SK-N-SH (cell line): ENCODE results near the gene SLC8A1. TPM values are rescaled to one million over a fixed set of nuclear protein-coding genes. Genes with fewer than 3 reads are reported as not detected.

Source experiments
- CTCF ChIA-PET: fragments of 300-600, 350-600 bp; formaldehyde crosslinking; extraction: SDS; loops from one replicate; lab custom pipeline; 2021; lab: Yijun Ruan, JAX
- POLR2A ChIA-PET: fragments of 350-600 bp; sonication (Branson Sonifier 250); formaldehyde crosslinking; extraction: SDS; loops from one replicate; lab custom pipeline; 2020; ENCODE audit warnings: antibody characterized with exemption, inconsistent platforms; lab: Yijun Ruan, JAX
- DNase-seq: peaks from one replicate; pipeline ENCODE4 v3.0.0; 2012
- H2AFZ ChIP-seq: fragments of 200-600 bp; sonication (generic); 2 replicates; pipeline ENCODE4 v1.8.1; 2016; ENCODE audit warnings: antibody characterized with exemption, mild to moderate bottlenecking, low read depth
- H3F3A ChIP-seq: fragments of 200-600 bp; sonication (generic); replicated peaks from 2 replicates; pipeline ENCODE3; 2016; ENCODE audit warnings: antibody characterized with exemption, mild to moderate bottlenecking; ENCODE audit not compliant: insufficient read depth
- H3K27ac ChIP-seq, 2 experiments: fragments of 200-500 bp in 1 of 2; fragments of 200-600 bp in 1 of 2; sonication (Bioruptor generic) in 1 of 2; sonication (generic), shearing (Covaris generic) in 1 of 2; 2 replicates each; pipeline versions ENCODE4 v1.5.1 to v1.6.1; 2014 to 2016; ENCODE audit warnings: low read depth in 2 of 2, inconsistent platforms in 1 of 2, low read length in 1 of 2, mild to moderate bottlenecking in 1 of 2, mixed read lengths in 1 of 2
- H3K27me3 ChIP-seq: fragments of 200-600 bp; sonication (generic), shearing (Covaris generic); 2 replicates; pipeline ENCODE4 v1.6.1; 2016; ENCODE audit warnings: mixed run types; ENCODE audit not compliant: insufficient read depth
- H3K36me3 ChIP-seq, 2 experiments: fragments of 200-500 bp in 1 of 2; fragments of 200-600 bp in 1 of 2; sonication (Bioruptor generic) in 1 of 2; sonication (generic) in 1 of 2; replicated peaks in 1 of 2; 2 replicates each; pipeline versions ENCODE3 to v1.5.1; 2014 to 2016; ENCODE audit warnings: low read length in 1 of 2, mild to moderate bottlenecking in 1 of 2; ENCODE audit not compliant: insufficient read depth in 2 of 2, control insufficient read depth in 1 of 2
- H3K4me1 ChIP-seq, 2 experiments: fragments of 200-500 bp in 1 of 2; fragments of 200-600 bp in 1 of 2; sonication (Bioruptor generic) in 1 of 2; sonication (generic), shearing (Covaris generic) in 1 of 2; 2 replicates each; pipeline versions ENCODE4 v1.5.1 to v1.6.1; 2014 to 2016; ENCODE audit warnings: low read depth in 1 of 2, low read length in 1 of 2, mixed run types in 1 of 2; ENCODE audit not compliant: insufficient read depth in 2 of 2, control insufficient read depth in 1 of 2
- H3K4me2 ChIP-seq: fragments of 200-600 bp; sonication (generic), shearing (Covaris generic); 2 replicates; pipeline ENCODE4 v1.6.1; 2017; ENCODE audit warnings: mixed run types
- H3K4me3 ChIP-seq, 2 experiments: fragments of 200-500 bp in 1 of 2; fragments of 200-600 bp in 1 of 2; sonication (Bioruptor generic) in 1 of 2; sonication (generic), shearing (Covaris generic) in 1 of 2; 2 replicates each; pipeline versions ENCODE4 v1.5.1 to v1.8.1; 2014 to 2016; ENCODE audit warnings: low read depth in 2 of 2, inconsistent platforms in 1 of 2, low read length in 1 of 2, mild to moderate bottlenecking in 1 of 2, mixed read lengths in 1 of 2, moderate library complexity in 1 of 2
- H3K79me2 ChIP-seq: fragments of 200-600 bp; sonication (generic); 2 replicates; pipeline ENCODE4 v1.8.1; 2017; ENCODE audit warnings: mild to moderate bottlenecking; ENCODE audit not compliant: insufficient read depth
- H3K9ac ChIP-seq: fragments of 200-600 bp; sonication (generic); 2 replicates; pipeline ENCODE4 v1.6.1; 2017; ENCODE audit warnings: mixed run types
- H3K9me2 ChIP-seq: fragments of 200-600 bp; sonication (generic); 2 replicates; pipeline ENCODE4 v1.6.1; 2017; ENCODE audit warnings: mixed run types
- H3K9me3 ChIP-seq: fragments of 200-600 bp; sonication (generic); 2 replicates; pipeline ENCODE4 v1.6.1; 2017; ENCODE audit warnings: mixed run types, mild to moderate bottlenecking, moderate library complexity
- H4K20me1 ChIP-seq: fragments of 200-600 bp; sonication (generic); 2 replicates; pipeline ENCODE4 v1.6.1; 2017; ENCODE audit warnings: mild to moderate bottlenecking, mixed run types; ENCODE audit not compliant: insufficient read depth
- CTCF ChIP-seq: fragments of 200-600 bp; sonication (generic); IDR thresholded peaks from 2 replicates; pipeline ENCODE4 v1.6.1; 2017; ENCODE audit warnings: antibody characterized with exemption, mild to moderate bottlenecking, moderate library complexity
- ELF1 ChIP-seq: IDR thresholded peaks from 2 replicates; pipeline ENCODE4 v1.4.0; 2012
- EP300 ChIP-seq, 2 experiments: IDR thresholded peaks; 2 replicates each; pipeline versions ENCODE4 v1.4.0 to v1.6.1; 2012; ENCODE audit warnings: borderline replicate concordance in 1 of 2, low read depth in 1 of 2, low read length in 1 of 2
- EZH2phosphoT487 ChIP-seq: fragments of 200-600 bp; sonication (generic); IDR thresholded peaks from 2 replicates; pipeline ENCODE4 v1.6.1; 2017; ENCODE audit warnings: low read depth, mixed run types, mild to moderate bottlenecking, antibody characterized with exemption, moderate library complexity, borderline replicate concordance
- FOSL2 ChIP-seq: IDR thresholded peaks from 2 replicates; pipeline ENCODE4 v1.4.0; 2012; ENCODE audit warnings: low read depth, mild to moderate bottlenecking, moderate library complexity, borderline replicate concordance
- FOXJ3 ChIP-seq: sonication (generic); formaldehyde crosslinking; IDR thresholded peaks from 2 replicates; pipeline ENCODE4 v1.5.1; 2020; ENCODE audit warnings: mild to moderate bottlenecking, missing genetic modification reagents
- FOXM1 ChIP-seq: IDR thresholded peaks from 2 replicates; pipeline ENCODE4 v1.4.0; 2012; ENCODE audit warnings: low read depth, mild to moderate bottlenecking
- GABPA ChIP-seq: IDR thresholded peaks from 2 replicates; pipeline ENCODE4 v1.4.0; 2012; ENCODE audit warnings: low read depth, mild to moderate bottlenecking
- GATA2 ChIP-seq: sonication (generic); formaldehyde crosslinking; IDR thresholded peaks from 2 replicates; pipeline ENCODE4 v1.5.0; 2020; ENCODE audit warnings: mild to moderate bottlenecking, missing genetic modification reagents
- IRF3 ChIP-seq: fragments of 150-350 bp; IDR thresholded peaks from 2 replicates; pipeline ENCODE4 v1.6.1; 2016; ENCODE audit warnings: mild to moderate bottlenecking, low read depth, low read length
- MAX ChIP-seq: IDR thresholded peaks from 2 replicates; pipeline ENCODE4 v1.4.0; 2012; ENCODE audit warnings: low read depth
- MEF2A ChIP-seq: IDR thresholded peaks from 2 replicates; pipeline ENCODE4 v1.4.0; 2012; ENCODE audit warnings: low read depth, borderline replicate concordance
- NRF1 ChIP-seq: IDR thresholded peaks from 2 replicates; pipeline ENCODE4 v1.6.1; 2012; ENCODE audit warnings: low read depth, mild to moderate bottlenecking, low read length
- POLR2AphosphoS5 ChIP-seq: IDR thresholded peaks from 2 replicates; pipeline ENCODE4 v1.6.1; 2012; ENCODE audit warnings: low read depth, low read length
- RCOR1 ChIP-seq: fragments of 150-350 bp; IDR thresholded peaks from 2 replicates; pipeline ENCODE4 v1.6.1; 2017; ENCODE audit warnings: antibody characterized with exemption, low read length
- RFX5 ChIP-seq: IDR thresholded peaks from 2 replicates; pipeline ENCODE4 v1.6.1; 2012; ENCODE audit warnings: mild to moderate bottlenecking, improper control_type of control experiment, low read length
- TAF1 ChIP-seq: IDR thresholded peaks from 2 replicates; pipeline ENCODE4 v1.6.1; 2012; ENCODE audit warnings: low read depth, mild to moderate bottlenecking, low read length, moderate library complexity, borderline replicate concordance
- TCF12 ChIP-seq: IDR thresholded peaks from 2 replicates; pipeline ENCODE4 v1.4.0; 2012
- TEAD4 ChIP-seq: IDR thresholded peaks from 2 replicates; pipeline ENCODE4 v1.4.0; 2012; ENCODE audit warnings: mild to moderate bottlenecking, borderline replicate concordance; ENCODE audit not compliant: insufficient read depth
- USF2 ChIP-seq: fragments of 150-350 bp; IDR thresholded peaks from 2 replicates; pipeline ENCODE4 v1.6.1; 2017; ENCODE audit warnings: antibody characterized with exemption, low read length, low read depth, borderline replicate concordance
- YY1 ChIP-seq: IDR thresholded peaks from 2 replicates; pipeline ENCODE4 v1.4.0; 2012; ENCODE audit warnings: low read depth, mild to moderate bottlenecking
- WGBS: methylation state at CpG from one replicate; pipeline ENCODE4 v1.1.6; 2017; ENCODE audit warnings: low lambda C conversion rate; 5-methylcytosine and 5-hydroxymethylcytosine counted together
- polyA plus RNA-seq, 3 experiments: library from polyadenylated mRNA; depleted of rRNA; stranded (reverse); fragments of >200 nt; gene quantifications; 2 replicates each; pipeline ENCODE4 v1.2.3, GENCODE V29; 2012

Gene SLC8A1
- polyA plus RNA-seq, 1 of the 3 experiments (the other 2 are of a cell fraction) = 3.2 TPM

- Histone ChIP-seq H3K9me3 (no peaks in the 10 kb centered on the region), H3K36me3 (no peaks in the 10 kb centered on the region), H3K9me2 (no peaks in the 10 kb centered on the region), H3K4me3 (no peak overlapping the region), H3K4me2 (no peak overlapping the region), H3K27ac (no peak overlapping the region), H2AFZ (no peak overlapping the region), H4K20me1 (no peaks in the 10 kb centered on the region), H3K4me1 (0 out of 4 replicates have a peak, but pooled peaks cover 0 to 4% of the 10 kb centered on the region in 2 experiments), H3F3A (no peaks in the 10 kb centered on the region), H3K9ac (no peak overlapping the region), H3K27me3 (no peaks in the 10 kb centered on the region), H3K79me2 (0 out of 2 replicates have a peak, but pooled peaks cover 2% of the 10 kb centered on the region)
- POLR2A ChIA-PET = no interaction called here
- 89% methylated on average over 2 of the region's 2 CpGs for WGBS
- no peak for DNase-seq
- TF ChIP-seq USF2 (no peak), GABPA (no peak), RFX5 (no peak), TAF1 (no peak), RCOR1 (no peak), FOXM1 (no peak), NRF1 (no peak), EZH2phosphoT487 (no peak), CTCF (no peak), FOXJ3 (CRISPR knock-in tag) (no peak), MAX (no peak), ELF1 (no peak), POLR2AphosphoS5 (no peak), EP300 (IDR thresholded peaks at IDR 0.05; ENCODE audit: borderline replicate concordance in 1 of 2, low read depth in 1 of 2, low read length in 1 of 2) (no peak), TEAD4 (no peak)
- CTCF ChIA-PET = interaction anchor here (1.5 kb wide), 1 partner anchor 21 kb away, joined by 4 read pairs; no protein-coding TSS in a partner anchor
These were observed 92.1 kb downstream of the SLC8A1 start for GRCh38 chr2:40359811-40360210.

- Histone ChIP-seq H3K79me2 (0 out of 2 replicates have a peak, but pooled peaks cover 2% of the 10 kb centered on the region), H4K20me1 (no peaks in the 10 kb centered on the region), H3K27me3 (no peaks in the 10 kb centered on the region), H3K9ac (no peak overlapping the region), H3K4me3 (no peak overlapping the region), H3K9me3 (no peaks in the 10 kb centered on the region), H3K4me2 (no peak overlapping the region), H3F3A (no peaks in the 10 kb centered on the region), H3K36me3 (no peaks in the 10 kb centered on the region), H3K27ac (no peak overlapping the region), H3K4me1 (0 out of 4 replicates have a peak, but pooled peaks cover 0 to 4% of the 10 kb centered on the region in 2 experiments), H3K9me2 (no peaks in the 10 kb centered on the region), H2AFZ (no peak overlapping the region)
- DNase-seq = no peak
- TF ChIP-seq USF2 (no peak), MEF2A (no peak), GATA2 (CRISPR knock-in tag) (no peak), FOSL2 (no peak), YY1 (no peak), EP300 (IDR thresholded peaks at IDR 0.05; ENCODE audit: borderline replicate concordance in 1 of 2, low read depth in 1 of 2, low read length in 1 of 2) (no peak), TCF12 (no peak), IRF3 (no peak)
- CTCF ChIA-PET = interaction anchor here (0.6 to 1.0 kb wide), 2 partner anchors 10 to 1051 kb away, joined by 3 read pairs; no protein-coding TSS in a partner anchor
- 84% methylated on average over 8 of the region's 8 CpGs for WGBS
- POLR2A ChIA-PET = no interaction called here
These were observed 93.1 kb downstream of the SLC8A1 start for GRCh38 chr2:40358783-40359182.
